Mucosa of rectum (tissue), 2 donors: Measurements from ENCODE around the gene CREBBP.

Source experiments
- H3K27ac ChIP-seq, 2 donors: one replicate each; pipeline ENCODE4 v1.7.0; 2013; ENCODE audit warnings: inconsistent platforms in 2 of 2, low read depth in 2 of 2, low read length in 2 of 2
- H3K27me3 ChIP-seq, 2 donors: one replicate each; pipeline ENCODE4 v1.7.0; 2013; ENCODE audit warnings: low read length in 2 of 2; ENCODE audit not compliant: control insufficient read depth in 2 of 2, insufficient read depth in 2 of 2
- H3K36me3 ChIP-seq, 2 donors: one replicate each; pipeline ENCODE4 v1.7.0; 2013; ENCODE audit warnings: low read length in 2 of 2; ENCODE audit not compliant: control insufficient read depth in 2 of 2, insufficient read depth in 2 of 2
- H3K4me1 ChIP-seq, 2 donors: one replicate each; pipeline ENCODE4 v1.7.0; 2013; ENCODE audit warnings: low read length in 2 of 2, mild to moderate bottlenecking in 1 of 2; ENCODE audit not compliant: control insufficient read depth in 2 of 2, insufficient read depth in 2 of 2
- H3K4me3 ChIP-seq, 2 donors: one replicate each; pipeline ENCODE4 v1.7.0; 2013; ENCODE audit warnings: low read length in 2 of 2
- H3K9ac ChIP-seq, 2 donors: one replicate each; pipeline ENCODE4 v1.7.0; 2013; ENCODE audit warnings: low read length in 2 of 2, low read depth in 1 of 2, mild to moderate bottlenecking in 1 of 2
- H3K9me3 ChIP-seq, 2 donors: one replicate each; pipeline ENCODE4 v1.7.0; 2013; ENCODE audit warnings: low read length in 2 of 2; ENCODE audit not compliant: control insufficient read depth in 2 of 2
- donor health status: healthy.
- donor health status: Normal muscosa, but diverticular disease.

The CREBBP gene

DNA sequence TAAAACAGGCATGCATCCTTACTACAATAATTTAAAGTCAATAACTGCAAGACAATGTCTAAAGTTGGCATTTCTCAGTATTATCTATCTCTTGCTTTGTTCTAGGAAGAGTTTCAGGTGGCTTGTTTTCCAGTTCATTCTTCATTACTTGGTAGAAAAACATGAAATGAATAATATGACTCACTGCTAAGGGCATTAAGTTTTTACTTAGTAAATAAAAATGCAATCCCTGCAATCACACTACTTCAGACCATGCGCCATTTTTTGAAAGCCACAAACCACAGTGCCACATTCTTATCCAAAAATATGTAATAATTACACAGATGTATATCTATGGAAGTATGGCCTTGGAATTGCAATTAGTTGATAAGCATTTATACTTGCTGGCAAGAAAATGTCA is 55.4 kb downstream of the CREBBP start:
- no peak overlapping the region for H3K27ac ChIP-seq
- no peaks in the 10 kb centered on the region for H3K9me3 ChIP-seq
- no peak overlapping the region for H3K4me3 ChIP-seq
- peaks cover 9 to 22% of the 10 kb centered on the region in 2 donors for H3K4me1 ChIP-seq
- H3K27me3 ChIP-seq: no peaks in the 10 kb centered on the region
- no peaks in the 10 kb centered on the region for H3K36me3 ChIP-seq
- H3K9ac ChIP-seq: no peak overlapping the region

DNA sequence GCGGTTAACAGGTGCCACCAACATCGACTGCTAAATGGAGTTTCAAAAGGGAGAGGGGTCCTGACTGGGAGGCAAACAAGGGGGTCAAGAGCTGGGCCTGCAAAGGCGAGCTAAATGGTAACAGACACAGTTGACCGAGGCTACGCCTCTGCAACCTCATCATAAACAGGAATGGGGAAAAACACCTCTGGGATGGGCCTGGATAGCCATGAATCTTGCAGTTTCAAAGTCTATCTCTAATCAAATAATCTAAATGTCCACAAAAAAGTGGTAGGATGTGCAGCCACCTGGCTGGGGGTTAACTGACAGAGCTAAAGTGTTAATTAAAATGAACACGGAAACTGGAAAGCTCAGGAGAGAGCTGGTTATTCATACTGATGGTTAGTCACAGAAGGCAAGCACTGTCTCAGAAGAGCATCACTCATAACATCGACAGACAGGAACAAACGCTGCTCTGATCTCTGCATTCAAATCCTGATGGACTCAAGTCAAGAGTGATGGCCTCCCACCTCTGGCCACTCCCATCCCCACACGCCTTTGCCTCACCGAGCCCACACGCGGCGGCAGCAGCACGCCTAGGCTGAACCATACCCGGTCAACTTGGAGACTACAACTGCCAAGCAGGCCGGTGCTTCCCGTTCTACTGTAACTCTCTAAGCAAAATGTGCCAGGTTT is 56.3 kb downstream of the CREBBP start:
- Histone ChIP-seq H3K9me3 (no peaks in the 10 kb centered on the region), H3K4me1 (peaks cover 18 to 25% of the 10 kb centered on the region in 2 donors), H3K9ac (no peak overlapping the region)

DNA sequence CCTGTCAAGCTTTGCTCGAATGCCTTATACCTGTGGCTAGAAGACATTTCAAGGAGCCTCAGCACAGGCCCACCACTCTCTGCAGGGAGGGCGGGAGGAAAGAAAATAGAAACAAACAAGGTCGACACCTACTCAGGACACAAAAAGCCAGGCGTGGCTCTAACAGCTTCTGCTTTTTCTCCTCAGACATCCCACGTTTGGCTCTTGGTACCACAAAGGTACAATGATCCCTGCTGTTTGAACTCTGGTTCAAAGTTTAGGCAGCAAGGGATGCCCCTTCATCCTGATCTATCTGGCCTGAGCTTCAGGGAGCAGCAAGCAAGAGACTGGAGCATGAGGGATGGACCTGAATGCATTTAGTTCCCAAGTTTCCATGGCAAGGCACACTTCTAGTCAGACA is 57.1 kb downstream of the CREBBP start:
- Histone ChIP-seq H3K27ac (no peak overlapping the region), H3K27me3 (no peaks in the 10 kb centered on the region), H3K9ac (no peak overlapping the region), H3K4me1 (peaks cover 19 to 29% of the 10 kb centered on the region in 2 donors), H3K9me3 (no peaks in the 10 kb centered on the region), H3K4me3 (no peak overlapping the region), H3K36me3 (no peaks in the 10 kb centered on the region)

More for the DNA sequence above, 56.3 kb downstream of the CREBBP start:
- Histone ChIP-seq H3K27me3 (no peaks in the 10 kb centered on the region), H3K36me3 (no peaks in the 10 kb centered on the region), H3K27ac (no peak overlapping the region), H3K4me3 (no peak overlapping the region)

- no peak overlapping the region for H3K27ac ChIP-seq
- H3K27me3 ChIP-seq: no peaks in the 10 kb centered on the region
- H3K4me1 ChIP-seq: peaks cover 19 to 29% of the 10 kb centered on the region in 2 donors
- H3K36me3 ChIP-seq: no peaks in the 10 kb centered on the region
- H3K4me3 ChIP-seq: no peak overlapping the region
- no peak overlapping the region for H3K9ac ChIP-seq
- H3K9me3 ChIP-seq: no peaks in the 10 kb centered on the region
These were observed 58.0 kb downstream of the CREBBP start for GRCh38 chr16:3822366-3823045.

- Histone ChIP-seq H3K27ac (no peak overlapping the region), H3K4me3 (no peak overlapping the region), H3K4me1 (peaks cover 22 to 29% of the 10 kb centered on the region in 2 donors), H3K9me3 (no peaks in the 10 kb centered on the region), H3K36me3 (no peaks in the 10 kb centered on the region), H3K27me3 (no peaks in the 10 kb centered on the region), H3K9ac (no peak overlapping the region)
These were observed 59.3 kb downstream of the CREBBP start for GRCh38 chr16:3821184-3821583.

DNA sequence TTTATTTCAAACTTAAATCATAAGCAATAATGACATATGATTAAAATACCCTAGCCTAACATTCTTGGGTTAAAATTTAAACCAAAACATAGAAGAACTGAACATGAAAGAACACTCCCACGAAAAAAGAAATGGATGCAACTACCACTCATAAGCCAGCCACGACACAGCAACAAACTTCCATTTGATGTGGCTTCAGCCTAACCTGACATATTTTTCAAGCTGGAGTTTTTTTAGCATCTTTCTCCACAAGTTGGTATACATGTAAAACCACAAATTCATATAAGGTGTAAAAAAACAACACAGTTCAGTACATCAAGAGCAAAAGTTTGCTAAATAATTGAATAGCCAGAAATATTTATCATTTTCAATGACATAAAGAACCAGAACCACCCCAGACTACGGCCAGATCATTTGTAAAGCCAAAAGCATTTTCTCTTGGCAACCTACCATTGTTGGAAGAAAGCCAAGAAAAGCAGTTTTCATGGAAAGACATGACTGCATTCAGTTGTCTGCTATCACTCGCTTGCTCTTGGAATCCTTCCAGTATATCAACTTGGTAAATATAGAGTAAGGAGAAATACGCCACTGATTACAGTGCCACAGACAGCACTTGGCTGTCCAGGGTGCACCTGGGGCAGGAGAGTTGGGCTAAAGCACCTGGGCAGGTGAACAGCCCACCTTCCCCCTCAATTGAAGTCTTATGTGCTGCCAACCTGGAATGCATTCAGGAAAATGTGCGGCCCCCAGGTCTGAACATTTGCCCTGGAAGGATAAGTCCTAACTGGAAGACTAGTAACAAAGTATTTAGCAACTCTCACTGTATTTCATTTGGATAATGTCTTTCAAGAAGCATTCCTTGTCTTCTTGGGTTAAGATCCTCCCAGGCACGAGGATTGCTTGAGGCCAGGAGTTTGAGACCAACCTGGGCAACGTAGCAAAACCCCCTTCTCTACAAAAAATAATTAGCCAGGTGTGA is 60.5 kb downstream of the CREBBP start:
- H3K4me1 ChIP-seq: peaks cover 23 to 25% of the 10 kb centered on the region in 2 donors
- H3K4me3 ChIP-seq: no peak overlapping the region
- no peaks in the 10 kb centered on the region for H3K36me3 ChIP-seq
- H3K9me3 ChIP-seq: no peaks in the 10 kb centered on the region
- H3K9ac ChIP-seq: no peak overlapping the region
- H3K27ac ChIP-seq: no peak overlapping the region
- H3K27me3 ChIP-seq: no peaks in the 10 kb centered on the region

DNA sequence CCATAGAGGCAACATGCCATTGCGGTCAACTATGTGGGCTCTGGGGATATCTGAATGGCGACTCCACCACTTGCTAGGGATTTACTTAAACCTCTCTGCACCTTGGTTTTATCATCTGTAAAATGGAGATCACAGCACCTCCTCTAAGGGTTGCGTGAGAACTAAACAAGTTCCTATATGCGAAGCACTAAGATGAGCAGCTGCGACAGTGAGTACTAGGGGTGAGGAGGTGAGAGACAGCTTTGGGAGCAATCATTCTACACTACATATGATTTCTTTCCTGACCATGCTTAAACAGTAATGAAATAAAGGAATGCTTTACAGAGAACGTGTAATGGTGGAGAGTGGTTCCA is 61.4 kb downstream of the CREBBP start:
- Histone ChIP-seq H3K36me3 (no peaks in the 10 kb centered on the region), H3K27ac (no peak overlapping the region), H3K9me3 (no peaks in the 10 kb centered on the region), H3K27me3 (no peaks in the 10 kb centered on the region), H3K9ac (no peak overlapping the region), H3K4me3 (no peak overlapping the region), H3K4me1 (peaks cover 23 to 24% of the 10 kb centered on the region in 2 donors)

DNA sequence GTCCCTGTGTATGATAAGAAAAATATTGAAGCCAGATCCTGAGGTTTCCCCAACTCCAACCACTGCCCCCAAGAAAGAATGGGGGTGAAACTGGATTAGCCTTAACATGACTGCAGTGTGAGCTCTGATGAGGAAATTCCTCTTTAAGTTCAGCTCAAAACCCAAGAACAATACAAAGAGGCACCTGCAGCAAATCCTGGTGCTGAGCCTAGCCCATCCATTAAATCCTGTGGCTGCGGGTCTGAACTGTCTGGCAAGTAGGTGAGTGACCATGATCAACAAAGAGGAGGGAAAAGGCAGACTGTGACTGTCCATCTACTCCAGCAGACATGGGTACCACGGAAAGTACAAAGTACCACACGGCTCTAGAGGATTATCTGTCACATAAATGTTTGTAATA is 64.2 kb downstream of the CREBBP start:
- H3K4me1 ChIP-seq: peaks cover 14 to 23% of the 10 kb centered on the region in 2 donors
- H3K36me3 ChIP-seq: no peaks in the 10 kb centered on the region
- H3K9ac ChIP-seq: no peak overlapping the region
- H3K27ac ChIP-seq: no peak overlapping the region
- H3K4me3 ChIP-seq: no peak overlapping the region
- no peaks in the 10 kb centered on the region for H3K27me3 ChIP-seq
- no peaks in the 10 kb centered on the region for H3K9me3 ChIP-seq

- no peaks in the 10 kb centered on the region for H3K27me3 ChIP-seq
- no peaks in the 10 kb centered on the region for H3K9me3 ChIP-seq
- peaks cover 6% of the 10 kb centered on the region in 2 donors for H3K36me3 ChIP-seq
- H3K9ac ChIP-seq: no peak overlapping the region
- H3K4me1 ChIP-seq: peaks cover 6 to 10% of the 10 kb centered on the region in 2 donors
- no peak overlapping the region for H3K27ac ChIP-seq
- H3K4me3 ChIP-seq: no peak overlapping the region
These were observed 65.8 kb downstream of the CREBBP start for GRCh38 chr16:3814755-3815154.
